Keratinocyte (primary cell): ENCODE data around the gene GALNT8. TPM values are rescaled to one million over a fixed set of nuclear protein-coding genes. Genes with fewer than 3 reads are reported as not detected.

Source experiments
- DNase-seq: peaks from one replicate; pipeline ENCODE4 v3.0.0-alpha.2; 2011; ENCODE audit warnings: low read depth, missing footprints, low spot score
- FAIRE-seq: peaks from 2 replicates; lab custom pipeline; 2011; peaks lifted over from hg19 to GRCh38; lab: Jason Lieb, UNC
- H2AFZ ChIP-seq: 2 replicates; pipeline ENCODE4 v1.6.0; 2012; ENCODE audit warnings: low read length, control low read depth, inconsistent platforms; ENCODE audit not compliant: control insufficient read depth
- H3K27ac ChIP-seq: 2 replicates; pipeline ENCODE4 v1.5.1; 2011; ENCODE audit warnings: low read length; ENCODE audit not compliant: control insufficient read depth, insufficient read depth
- H3K27me3 ChIP-seq: 3 replicates; pipeline ENCODE4 v1.6.0; 2011; ENCODE audit warnings: low read length; ENCODE audit not compliant: control insufficient read depth, insufficient read depth; ENCODE audit errors: extremely low read depth
- H3K36me3 ChIP-seq, 2 experiments: 2 replicates in 1 of 2; 3 replicates in 1 of 2; pipeline ENCODE4 v1.5.1; 2011; ENCODE audit warnings: low read length in 2 of 2, mild to moderate bottlenecking in 1 of 2; ENCODE audit not compliant: control insufficient read depth in 2 of 2, insufficient read depth in 2 of 2; ENCODE audit errors: extremely low read depth in 1 of 2
- H3K4me1 ChIP-seq: 3 replicates; pipeline ENCODE4 v1.5.1; 2011; ENCODE audit warnings: low read length; ENCODE audit not compliant: control insufficient read depth, insufficient read depth; ENCODE audit errors: extremely low read depth
- H3K4me2 ChIP-seq: 3 replicates; pipeline ENCODE4 v1.6.0; 2011; ENCODE audit warnings: low read depth, low read length; ENCODE audit not compliant: control insufficient read depth, insufficient read depth; ENCODE audit errors: extremely low read depth
- H3K4me3 ChIP-seq, 3 experiments: fragments of 200-600 bp in 1 of 3; sonication (generic) in 1 of 3; 2 replicates in 2 of 3; 3 replicates in 1 of 3; pipeline ENCODE4 v1.5.1; 2011 to 2016; ENCODE audit warnings: low read length in 3 of 3, mild to moderate bottlenecking in 3 of 3, control low read depth in 2 of 3, inconsistent platforms in 1 of 3, low read depth in 1 of 3, mixed read lengths in 1 of 3, mixed run types in 1 of 3, moderate library complexity in 1 of 3; ENCODE audit not compliant: control insufficient read depth in 2 of 3, insufficient read depth in 2 of 3; ENCODE audit errors: extremely low read depth in 1 of 3
- H3K79me2 ChIP-seq: 2 replicates; pipeline ENCODE4 v1.6.0; 2012; ENCODE audit warnings: low read length; ENCODE audit not compliant: control insufficient read depth, insufficient read depth
- H3K9ac ChIP-seq: 3 replicates; pipeline ENCODE4 v1.6.0; 2011; ENCODE audit warnings: low read length; ENCODE audit not compliant: control insufficient read depth, insufficient read depth; ENCODE audit errors: extremely low read depth
- H3K9me1 ChIP-seq: 3 replicates; pipeline ENCODE4 v1.6.0; 2011; ENCODE audit warnings: low read length; ENCODE audit not compliant: control insufficient read depth, insufficient read depth; ENCODE audit errors: extremely low read depth
- H3K9me3 ChIP-seq: 2 replicates; pipeline ENCODE4 v1.5.1; 2012; ENCODE audit warnings: low read depth, low read length; ENCODE audit not compliant: control insufficient read depth
- H4K20me1 ChIP-seq: 3 replicates; pipeline ENCODE4 v1.6.0; 2011; ENCODE audit warnings: low read length; ENCODE audit not compliant: control insufficient read depth, insufficient read depth; ENCODE audit errors: extremely low read depth
- EZH2 ChIP-seq: IDR thresholded peaks from one replicate; pipeline ENCODE4 v1.6.1; 2012; ENCODE audit warnings: inconsistent platforms, mild to moderate bottlenecking, low read length, moderate library complexity
- dilution Hi-C: fragments of 300-500 bp; cut with MboI; formaldehyde crosslinking; loops from one replicate; pipeline ENCODE4 v1.7.0; 2020; ENCODE audit warnings: low sequenced_read_pairs; ENCODE audit not compliant: extremely low pct_ligation_motif_present
- polyA plus RNA-seq, 5 experiments: library from polyadenylated mRNA; depleted of rRNA in 3 of 5; stranded (reverse) in 3 of 5; stranded (forward) in 1 of 5; unstranded in 1 of 5; fragments of >200 nt; gene quantifications; 1 replicate in 1 of 5; 2 replicates in 3 of 5; 3 replicates in 1 of 5; pipeline versions ENCODE4 v1.2.1 to v1.2.3, GENCODE V29; 2011 to 2012; ENCODE audit warnings: missing spikeins in 2 of 5, low read depth in 1 of 5, low replicate concordance in 1 of 5
- TF ChIP-seq, protein P1 (sequence below), 3 experiments: IDR thresholded peaks in 1 of 3; conservative IDR thresholded peaks in 1 of 3; optimal IDR thresholded peaks in 1 of 3; 2 replicates in 2 of 3; 3 replicates in 1 of 3; pipeline versions ENCODE3 to v1.5.1; 2011; ENCODE audit warnings: low read length in 3 of 3, mild to moderate bottlenecking in 3 of 3, moderate library complexity in 2 of 3, control low read depth in 1 of 3, inconsistent platforms in 1 of 3; ENCODE audit not compliant: insufficient read depth in 2 of 3; ENCODE audit errors: extremely low read depth in 1 of 3

The GALNT8 gene
- polyA plus RNA-seq, 1 donor (not counting 4 experiments of a cell fraction or from before 2014, with no cell fraction given), result 0.10 TPM

DNA sequence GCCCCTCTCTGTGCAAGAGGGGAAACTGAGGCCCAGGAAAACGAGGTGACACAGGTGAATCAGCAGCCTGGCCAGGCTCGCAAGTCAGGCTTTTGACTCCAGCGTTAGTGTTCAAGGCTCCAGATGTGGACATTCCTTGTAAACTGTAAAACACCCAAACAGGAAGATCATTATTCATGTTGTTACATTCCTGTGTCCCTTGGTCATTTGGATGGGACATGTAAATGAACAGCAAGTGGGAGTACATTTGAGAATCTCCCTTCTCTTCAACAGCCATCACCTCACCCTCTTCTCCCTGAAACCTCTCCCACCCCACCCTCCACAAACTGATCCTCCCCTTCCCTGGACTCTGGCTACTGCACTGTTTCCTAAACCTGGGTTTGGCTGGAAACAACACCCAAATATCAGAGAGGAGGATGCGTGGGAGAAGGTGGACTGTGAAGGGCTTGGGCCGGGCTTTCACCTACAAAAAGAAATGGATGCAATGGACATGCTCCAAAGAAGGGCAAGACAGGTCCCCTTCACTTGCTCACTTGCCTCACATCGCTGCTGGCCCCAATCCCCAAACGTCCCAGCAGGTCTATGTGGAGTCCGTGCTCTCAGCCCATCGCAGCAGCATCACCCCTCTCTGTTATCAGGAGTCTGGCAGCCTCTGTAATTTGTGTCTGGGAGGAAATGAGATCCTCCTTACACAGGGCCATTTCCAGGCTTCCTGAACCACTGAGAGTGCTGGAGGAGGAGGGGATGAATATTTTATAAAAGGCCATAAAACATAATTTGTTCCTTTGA lies 76.7 kb downstream of the GALNT8 start:
- dilution Hi-C loops, result no loop called here
- H2AFZ ChIP-seq, result no peak overlapping the region
- H3K4me3 ChIP-seq, result no peak overlapping the region
- DNase-seq (no peak), FAIRE-seq (no peak)
- no peaks in the 10 kb centered on the region for H3K79me2 ChIP-seq
- H3K9me1 ChIP-seq, result no peaks in the 10 kb centered on the region
- H3K9ac ChIP-seq, result no peak overlapping the region
- H3K36me3 ChIP-seq, result no peaks in the 10 kb centered on the region
- H3K27ac ChIP-seq, result no peak overlapping the region
- no peaks in the 10 kb centered on the region for H4K20me1 ChIP-seq
- H3K27me3 ChIP-seq, result no peaks in the 10 kb centered on the region
- H3K4me1 ChIP-seq, result no peaks in the 10 kb centered on the region
- H3K9me3 ChIP-seq, result no peaks in the 10 kb centered on the region
- H3K4me2 ChIP-seq, result no peak overlapping the region
- TF ChIP-seq, protein P1, sequence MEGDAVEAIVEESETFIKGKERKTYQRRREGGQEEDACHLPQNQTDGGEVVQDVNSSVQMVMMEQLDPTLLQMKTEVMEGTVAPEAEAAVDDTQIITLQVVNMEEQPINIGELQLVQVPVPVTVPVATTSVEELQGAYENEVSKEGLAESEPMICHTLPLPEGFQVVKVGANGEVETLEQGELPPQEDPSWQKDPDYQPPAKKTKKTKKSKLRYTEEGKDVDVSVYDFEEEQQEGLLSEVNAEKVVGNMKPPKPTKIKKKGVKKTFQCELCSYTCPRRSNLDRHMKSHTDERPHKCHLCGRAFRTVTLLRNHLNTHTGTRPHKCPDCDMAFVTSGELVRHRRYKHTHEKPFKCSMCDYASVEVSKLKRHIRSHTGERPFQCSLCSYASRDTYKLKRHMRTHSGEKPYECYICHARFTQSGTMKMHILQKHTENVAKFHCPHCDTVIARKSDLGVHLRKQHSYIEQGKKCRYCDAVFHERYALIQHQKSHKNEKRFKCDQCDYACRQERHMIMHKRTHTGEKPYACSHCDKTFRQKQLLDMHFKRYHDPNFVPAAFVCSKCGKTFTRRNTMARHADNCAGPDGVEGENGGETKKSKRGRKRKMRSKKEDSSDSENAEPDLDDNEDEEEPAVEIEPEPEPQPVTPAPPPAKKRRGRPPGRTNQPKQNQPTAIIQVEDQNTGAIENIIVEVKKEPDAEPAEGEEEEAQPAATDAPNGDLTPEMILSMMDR (optimal IDR thresholded peaks at IDR 0.05 in 1 of 3, IDR thresholded peaks at IDR 0.05 in 1 of 3, conservative IDR thresholded peaks at IDR 0.05 in 1 of 3; ENCODE audit: extremely low read depth in 1 of 3, insufficient read depth in 2 of 3, low read length in 3 of 3), result no peak
- TF ChIP-seq EZH2, result no peak

DNA sequence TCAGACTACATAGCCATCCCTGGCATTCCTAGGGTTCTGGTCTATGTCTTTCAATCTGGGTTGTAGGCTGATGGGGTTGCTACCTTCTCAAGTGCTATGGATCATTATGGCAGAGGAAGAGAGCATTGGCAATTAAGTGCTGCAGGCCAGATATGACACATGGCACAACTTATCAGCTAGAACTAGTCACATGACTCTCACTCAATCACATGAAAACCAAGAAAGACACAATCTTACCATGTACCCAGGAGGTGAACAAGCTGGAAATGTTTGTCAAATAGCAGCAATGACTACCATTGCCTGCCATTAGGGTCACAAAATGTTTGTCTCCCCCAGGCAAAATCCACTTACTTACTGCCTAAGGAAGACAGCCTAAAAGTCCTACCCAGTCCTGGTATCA lies 80.4 kb downstream of the GALNT8 start:
- dilution Hi-C loops, result no loop called here
- Histone ChIP-seq H3K9ac (no peak overlapping the region), H3K9me3 (no peaks in the 10 kb centered on the region), H3K79me2 (no peaks in the 10 kb centered on the region), H3K4me1 (no peaks in the 10 kb centered on the region), H3K27ac (no peak overlapping the region), H3K36me3 (no peaks in the 10 kb centered on the region), H2AFZ (no peak overlapping the region), H3K9me1 (no peaks in the 10 kb centered on the region), H3K4me2 (no peak overlapping the region), H3K4me3 (no peak overlapping the region), H3K27me3 (peaks cover 7% of the 10 kb centered on the region), H4K20me1 (no peaks in the 10 kb centered on the region)
- FAIRE-seq (no peak), DNase-seq (no peak)
- TF ChIP-seq, protein P1 (optimal IDR thresholded peaks at IDR 0.05 in 1 of 3, IDR thresholded peaks at IDR 0.05 in 1 of 3, conservative IDR thresholded peaks at IDR 0.05 in 1 of 3; ENCODE audit: extremely low read depth in 1 of 3, insufficient read depth in 2 of 3, low read length in 3 of 3), result no peak
- TF ChIP-seq EZH2, result no peak
